NCI-H2171 (cell line): ENCODE data around the gene TMEM235.

Experiments
- DNase-seq: peaks from one replicate; lab custom pipeline; 2025; lab: John Stamatoyannopoulos, UW

The TMEM235 gene

DNA sequence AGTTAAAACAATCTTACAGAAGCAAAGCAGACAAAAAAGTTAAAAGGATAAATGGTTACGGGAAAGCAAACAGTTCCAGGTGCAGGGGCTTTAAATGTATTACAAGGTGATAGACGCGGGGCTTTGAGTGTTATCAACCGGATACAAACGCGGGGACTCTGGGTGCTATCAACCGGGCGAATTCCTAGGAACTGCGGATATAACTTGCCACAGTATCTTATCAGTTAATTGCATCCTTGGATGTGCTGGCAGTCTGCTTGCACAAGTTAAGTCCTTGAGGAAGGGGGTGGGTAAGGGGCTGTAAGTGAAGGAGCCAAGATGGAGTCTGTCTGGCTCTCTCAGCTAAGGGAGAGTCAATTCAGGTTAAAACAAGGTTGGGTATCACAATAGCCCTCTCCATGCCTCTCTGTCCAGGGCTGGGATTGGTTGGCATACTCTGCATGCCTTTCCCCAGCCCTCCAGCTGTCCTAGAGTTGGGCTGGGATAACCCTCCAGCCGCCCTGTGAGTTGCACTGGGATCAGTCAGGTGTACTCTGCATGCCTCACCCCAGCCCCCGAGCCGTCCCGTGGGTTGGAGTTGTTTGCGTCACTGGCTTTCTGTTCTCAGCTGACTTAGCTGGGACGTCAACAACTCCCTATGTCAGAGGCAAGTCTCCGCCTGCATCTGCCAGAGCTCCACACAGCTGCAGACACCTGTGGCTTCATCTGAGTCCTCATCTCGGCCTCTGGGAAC lies 40.9 kb downstream of the TMEM235 start:
- DNase-seq, result peak; percentile 37

DNA sequence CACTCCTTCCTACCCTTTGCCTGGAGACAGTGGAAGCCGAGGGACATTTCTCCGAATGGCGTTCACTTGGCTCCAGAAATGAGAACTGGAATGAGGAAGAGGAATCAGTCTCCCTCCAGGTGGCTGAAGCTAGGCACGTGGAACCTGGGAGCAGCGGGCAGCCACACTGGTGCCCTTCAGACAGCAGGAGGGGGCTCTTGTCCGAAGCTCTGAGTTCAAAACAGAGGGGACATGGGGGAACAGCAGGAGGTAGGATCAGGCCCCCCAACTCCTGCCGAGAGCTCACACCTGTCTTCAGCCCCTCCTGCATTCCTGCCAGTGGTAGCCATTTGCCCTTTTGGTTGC lies 41.5 kb downstream of the TMEM235 start:
- no peak for DNase-seq

DNA sequence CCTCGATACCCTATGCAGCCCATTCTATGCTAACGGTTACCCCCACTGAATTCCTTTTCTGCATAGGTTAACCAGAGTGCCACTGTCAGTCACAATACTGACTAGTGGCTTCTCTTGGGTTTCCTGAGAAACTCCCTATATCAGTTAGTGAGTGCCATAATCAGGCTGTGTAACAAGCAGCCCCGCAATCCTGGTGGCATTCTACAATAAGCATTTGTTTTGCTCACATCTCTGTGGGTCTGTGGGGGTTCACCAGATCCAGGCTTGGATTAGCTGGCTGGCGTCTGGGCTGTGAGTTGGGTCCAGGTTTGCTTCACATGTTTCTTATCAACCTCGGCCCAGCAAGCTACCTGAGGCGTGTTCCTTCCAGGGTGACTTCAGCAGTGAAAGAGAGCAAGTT lies 42.4 kb downstream of the TMEM235 start:
- DNase-seq, result no peak

DNA sequence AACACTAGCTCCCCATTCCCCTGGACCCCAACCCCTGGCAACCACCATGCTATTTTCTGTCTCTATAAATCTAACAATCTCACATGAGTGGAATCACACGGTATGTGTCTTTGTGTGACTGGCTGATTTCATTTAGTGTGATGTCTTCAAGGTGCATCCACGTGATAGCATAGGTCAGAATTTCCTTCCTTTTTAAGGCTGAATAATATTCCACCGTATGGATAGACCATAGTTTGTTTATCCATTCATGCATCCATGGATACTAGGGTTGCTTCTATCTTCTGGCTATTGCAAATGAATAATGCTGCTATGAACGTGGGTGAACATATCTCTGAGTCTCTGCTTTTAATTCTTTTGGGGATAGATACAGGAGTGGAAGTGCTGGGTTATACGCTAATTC lies 43.9 kb downstream of the TMEM235 start:
- no peak for DNase-seq

DNA sequence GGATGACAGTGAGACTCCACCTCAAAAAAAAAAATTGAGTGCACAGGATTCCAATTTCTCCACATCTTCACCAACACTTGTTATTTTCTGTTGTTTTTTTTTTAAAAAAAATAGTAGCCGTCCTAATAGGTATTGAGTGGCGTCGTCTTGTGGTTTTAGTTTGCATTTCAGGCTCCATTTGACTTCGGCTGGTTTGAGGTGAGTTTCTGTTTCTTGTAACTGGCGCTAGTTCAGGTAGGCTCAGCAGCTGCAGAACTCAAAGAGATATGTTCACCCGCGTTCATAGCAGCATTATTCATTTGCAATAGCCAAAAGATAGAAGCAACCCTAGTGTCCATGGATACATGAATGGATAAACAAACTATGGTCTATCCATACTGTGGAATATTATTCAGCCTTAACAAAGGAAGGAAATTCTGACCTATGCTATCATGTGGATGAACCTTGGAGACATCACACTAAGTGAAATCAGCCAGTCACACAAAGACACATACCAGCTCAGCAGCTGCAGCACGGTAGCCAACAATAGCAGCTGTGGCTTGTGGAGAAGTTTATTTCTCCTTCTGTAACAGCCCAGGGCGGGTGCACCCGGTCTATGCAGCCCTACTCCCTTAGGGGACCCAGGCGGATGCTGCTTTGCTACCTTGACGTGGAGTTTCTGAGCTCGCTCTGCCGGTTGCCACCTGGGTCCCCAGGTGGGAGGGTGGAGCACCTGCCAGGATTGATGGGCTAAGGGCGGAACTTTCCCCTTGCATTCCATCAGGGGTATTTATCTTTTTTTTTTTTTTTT lies 44.9 kb downstream of the TMEM235 start:
- DNase-seq, result peak; percentile 61

DNA sequence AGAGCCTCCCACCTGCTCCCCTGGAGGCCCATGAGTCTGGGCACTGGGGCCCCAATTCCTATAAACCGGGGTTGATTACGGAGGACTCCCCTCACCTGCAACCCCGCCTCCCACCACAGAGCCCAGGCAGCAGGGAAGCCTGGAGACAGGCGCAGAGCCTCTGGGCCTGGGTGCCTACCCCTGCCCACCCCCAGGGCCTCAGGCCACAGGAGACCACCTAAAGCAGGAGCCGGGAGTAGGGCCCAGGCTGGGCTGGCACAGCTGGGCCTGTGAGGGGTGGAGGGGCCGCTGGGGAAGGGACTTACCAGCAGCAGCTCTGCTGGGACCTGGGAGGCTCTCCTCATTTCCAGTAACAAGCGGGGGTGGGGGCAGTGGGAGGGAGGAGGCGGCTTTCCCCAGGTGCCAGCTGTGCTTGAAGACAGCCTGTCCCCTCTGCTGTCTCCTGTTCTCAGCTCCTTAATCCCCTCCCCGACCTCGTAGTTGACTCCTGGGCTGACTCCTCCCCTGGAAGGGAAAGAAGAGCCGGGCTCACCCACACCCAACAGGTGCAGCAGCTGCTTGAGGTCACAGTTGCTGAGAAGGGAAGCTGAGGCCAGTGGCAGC lies 46.8 kb downstream of the TMEM235 start:
- DNase-seq, result peak; percentile 81

DNA sequence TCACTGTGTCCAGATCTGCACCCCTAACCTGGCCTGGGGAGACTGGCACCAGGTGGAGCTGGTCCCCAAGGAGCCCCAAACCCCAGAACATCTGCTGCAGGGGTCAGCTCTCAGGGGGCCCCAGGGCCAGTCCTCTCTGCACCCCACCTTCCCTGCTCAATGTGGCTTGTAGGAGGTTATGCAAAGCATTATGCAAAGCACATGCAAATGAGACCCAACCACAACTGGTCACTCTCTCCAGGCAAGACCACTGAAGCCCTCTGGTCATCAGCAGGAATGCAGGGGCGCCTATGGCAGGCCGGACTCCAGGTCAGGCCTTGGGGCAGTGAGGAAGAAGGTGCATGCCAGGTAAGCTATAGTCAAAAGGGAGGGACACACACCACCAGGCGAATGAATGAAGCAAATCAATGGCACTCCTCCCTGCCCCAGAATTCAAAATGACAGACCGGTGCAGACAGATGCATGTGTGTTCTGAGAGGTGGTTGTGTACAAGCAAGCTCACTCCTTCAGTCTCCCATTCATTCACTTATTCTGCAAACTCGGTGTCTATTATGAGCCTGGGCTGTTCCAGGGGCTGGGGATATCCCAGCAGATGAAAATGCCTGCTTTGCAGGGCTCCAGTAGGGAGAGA lies 48.0 kb downstream of the TMEM235 start:
- no peak for DNase-seq

DNA sequence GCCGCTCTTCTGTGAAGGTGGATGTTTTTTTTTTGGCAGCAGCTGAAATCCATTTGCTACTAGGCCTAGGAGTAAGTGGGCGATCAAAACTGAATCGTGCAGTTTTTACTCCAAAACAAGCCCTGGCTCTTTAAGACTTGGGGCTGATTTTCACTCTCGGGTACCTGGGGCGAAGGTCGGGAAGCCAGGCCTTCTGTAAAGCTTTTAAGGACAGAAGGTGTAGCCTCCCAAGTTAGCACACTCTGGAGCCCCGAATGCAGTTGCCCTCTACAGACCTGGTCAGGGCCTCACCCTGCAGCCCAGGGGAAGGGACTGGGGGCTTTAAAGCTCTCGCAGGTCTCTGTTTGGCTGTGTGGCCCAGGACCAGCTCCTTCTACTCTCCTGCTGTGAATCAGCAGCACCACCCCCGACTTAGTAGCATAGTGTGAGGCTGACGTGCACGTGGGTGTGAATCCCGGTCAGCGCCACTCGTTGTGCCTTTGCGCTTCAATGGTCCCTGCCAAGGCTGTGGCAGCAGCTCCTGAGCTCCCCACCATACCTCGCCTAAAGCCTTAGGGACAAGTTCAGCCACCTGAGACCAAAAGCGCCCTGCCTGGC lies 49.9 kb downstream of the TMEM235 start:
- DNase-seq, result no peak

DNA sequence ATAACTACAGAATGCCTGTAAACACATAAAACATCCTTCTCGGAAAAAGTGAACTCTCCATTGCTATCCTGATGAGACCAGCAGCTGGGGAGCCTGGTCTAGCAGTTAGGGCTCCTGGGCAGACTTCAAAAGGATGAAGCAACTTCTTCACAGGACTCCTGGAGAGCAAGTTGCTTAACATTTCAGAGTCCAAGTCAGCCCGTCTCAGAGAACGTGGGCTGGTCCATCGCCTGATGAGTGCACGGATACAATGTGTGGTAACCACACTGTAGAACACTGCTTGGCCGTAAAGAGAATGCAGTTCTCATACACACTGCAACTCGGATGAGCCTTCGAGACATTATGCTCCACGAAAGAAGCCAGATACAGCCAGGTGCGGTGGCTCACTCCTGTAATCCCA lies 52.7 kb downstream of the TMEM235 start:
- DNase-seq, result no peak

DNA sequence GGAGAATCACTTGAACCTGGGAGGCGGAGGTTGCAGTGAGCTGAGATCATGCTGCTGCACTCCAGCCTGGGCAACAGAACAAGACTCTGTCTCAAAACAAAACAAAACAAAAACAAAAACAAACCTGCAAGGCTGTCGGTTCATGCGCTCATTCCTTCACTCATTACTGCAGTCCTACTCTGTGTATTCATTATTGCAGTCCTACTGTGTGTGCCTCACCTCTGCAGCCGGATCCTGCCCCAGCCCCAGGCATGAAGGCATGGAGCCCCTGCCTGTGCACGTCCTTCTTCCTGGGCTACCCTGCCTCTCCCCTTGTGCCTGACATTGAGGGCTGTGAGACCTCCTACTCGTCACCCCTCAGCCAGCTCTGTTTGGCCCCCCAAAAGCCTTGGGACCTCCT lies 57.6 kb downstream of the TMEM235 start:
- no peak for DNase-seq

DNA sequence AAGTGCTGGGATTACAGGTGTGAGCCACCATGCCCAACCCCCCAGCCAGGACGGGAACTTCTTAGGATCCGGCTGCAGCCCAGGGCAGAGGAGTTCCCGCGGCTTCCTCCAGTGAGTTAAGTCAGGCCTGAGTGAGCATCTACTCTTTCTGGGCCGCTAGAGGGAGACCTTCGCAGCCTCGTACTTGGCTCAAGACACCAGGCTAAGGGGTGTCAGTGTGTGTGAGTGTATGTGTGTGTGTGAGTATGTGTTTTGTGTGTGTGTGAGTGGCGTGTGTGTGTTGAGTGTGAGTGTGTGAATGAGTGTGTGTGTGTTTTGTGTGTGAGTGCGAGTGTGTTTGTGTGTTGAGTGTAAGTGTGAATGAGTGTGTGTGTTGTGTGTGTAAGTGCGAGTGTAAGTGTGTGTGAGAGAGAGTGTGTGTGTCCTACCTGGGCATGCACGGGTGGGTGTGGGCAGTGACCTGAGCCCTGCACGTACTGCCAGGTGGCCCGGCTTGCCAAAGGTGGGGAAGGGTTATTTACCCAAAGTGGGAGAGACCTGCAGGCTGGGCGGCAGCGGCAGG lies 58.5 kb downstream of the TMEM235 start:
- DNase-seq, result peak; percentile 73
